ENCODE results near the gene DENND1C. TPM values are rescaled to one million over a fixed set of nuclear protein-coding genes. Genes with fewer than 3 reads are reported as not detected.

Gene DENND1C
- total and polyA plus RNA-seq, 2 donors (not counting 1 experiment from before 2014, with no cell fraction given) = not detected

- H3K27ac ChIP-seq (ENCODE audit: insufficient read depth, low read length) = no peak overlapping the region
- H3K4me3 ChIP-seq (replicated peaks in 1 of 4; ENCODE audit: control extremely low read depth in 1 of 4, insufficient read depth in 1 of 4, low read depth in 3 of 4, low read length in 4 of 4) = no peak overlapping the region
- no peaks in the 10 kb centered on the region for H4K20me1 ChIP-seq (ENCODE audit: control insufficient read depth, extremely low read depth, insufficient read depth, low read length)
- TF ChIP-seq CTCF (conservative IDR thresholded peaks at IDR 0.05 in 1 of 2, IDR thresholded peaks at IDR 0.05 in 1 of 2; ENCODE audit: low read depth in 1 of 2, low read length in 2 of 2) (no peak), EZH2 (IDR thresholded peaks at IDR 0.05; ENCODE audit: low read length, missing control alignments) (no peak)
- H3K79me2 ChIP-seq (ENCODE audit: control insufficient read depth, insufficient read depth, low read length) = no peaks in the 10 kb centered on the region
- H2AFZ ChIP-seq (ENCODE audit: low read length) = no peak overlapping the region
- no peaks in the 10 kb centered on the region for H3K36me3 ChIP-seq (ENCODE audit: control insufficient read depth, insufficient read depth, low read length)
- DNase-seq (ENCODE audit: low read depth in 2 of 2) = no peak
- H3K9me3 ChIP-seq (ENCODE audit: control insufficient read depth, insufficient read depth, low read depth, low read length) = no peaks in the 10 kb centered on the region
- H3K9ac ChIP-seq (ENCODE audit: insufficient read depth, low read length) = no peak overlapping the region
- H3K4me1 ChIP-seq (ENCODE audit: control insufficient read depth, extremely low read depth, insufficient read depth, low read length) = peaks cover 5% of the 10 kb centered on the region
- H3K27me3 ChIP-seq (ENCODE audit: control insufficient read depth, insufficient read depth, low read length) = peaks cover 8% of the 10 kb centered on the region
- H3K4me2 ChIP-seq (ENCODE audit: extremely low read depth, insufficient read depth, low read length) = no peak overlapping the region
Measured at GRCh38 chr19:6527893-6528543, 46.4 kb upstream of the DENND1C start.

- no peak for DNase-seq (ENCODE audit: low read depth in 2 of 2)
- Histone ChIP-seq H2AFZ (ENCODE audit: low read length) (no peak overlapping the region), H3K27me3 (ENCODE audit: control insufficient read depth, insufficient read depth, low read length) (no peaks in the 10 kb centered on the region), H4K20me1 (ENCODE audit: control insufficient read depth, extremely low read depth, insufficient read depth, low read length) (no peaks in the 10 kb centered on the region), H3K79me2 (ENCODE audit: control insufficient read depth, insufficient read depth, low read length) (no peaks in the 10 kb centered on the region), H3K9me3 (ENCODE audit: control insufficient read depth, insufficient read depth, low read depth, low read length) (no peaks in the 10 kb centered on the region), H3K27ac (ENCODE audit: insufficient read depth, low read length) (no peak overlapping the region), H3K4me3 (replicated peaks in 1 of 4; ENCODE audit: control extremely low read depth in 1 of 4, insufficient read depth in 1 of 4, low read depth in 3 of 4, low read length in 4 of 4) (no peak overlapping the region), H3K36me3 (ENCODE audit: control insufficient read depth, insufficient read depth, low read length) (no peaks in the 10 kb centered on the region), H3K4me1 (ENCODE audit: control insufficient read depth, extremely low read depth, insufficient read depth, low read length) (no peaks in the 10 kb centered on the region), H3K9ac (ENCODE audit: insufficient read depth, low read length) (no peak overlapping the region), H3K4me2 (ENCODE audit: extremely low read depth, insufficient read depth, low read length) (no peak overlapping the region)
- TF ChIP-seq EZH2 (IDR thresholded peaks at IDR 0.05; ENCODE audit: low read length, missing control alignments) (no peak), CTCF (conservative IDR thresholded peaks at IDR 0.05 in 1 of 2, IDR thresholded peaks at IDR 0.05 in 1 of 2; ENCODE audit: low read depth in 1 of 2, low read length in 2 of 2) (no peak)
Measured at GRCh38 chr19:6524311-6524710, 42.7 kb upstream of the DENND1C start.

GRCh38 chr19:6522712-6523111 lies 41.1 kb upstream of the DENND1C start:
- no peak for DNase-seq (ENCODE audit: low read depth in 2 of 2)
- Histone ChIP-seq H3K27ac (ENCODE audit: insufficient read depth, low read length) (no peak overlapping the region), H3K9ac (ENCODE audit: insufficient read depth, low read length) (no peak overlapping the region), H3K4me3 (replicated peaks in 1 of 4; ENCODE audit: control extremely low read depth in 1 of 4, insufficient read depth in 1 of 4, low read depth in 3 of 4, low read length in 4 of 4) (no peak overlapping the region), H3K4me2 (ENCODE audit: extremely low read depth, insufficient read depth, low read length) (no peak overlapping the region), H3K36me3 (ENCODE audit: control insufficient read depth, insufficient read depth, low read length) (no peaks in the 10 kb centered on the region), H3K79me2 (ENCODE audit: control insufficient read depth, insufficient read depth, low read length) (no peaks in the 10 kb centered on the region), H4K20me1 (ENCODE audit: control insufficient read depth, extremely low read depth, insufficient read depth, low read length) (no peaks in the 10 kb centered on the region), H2AFZ (ENCODE audit: low read length) (no peak overlapping the region), H3K27me3 (ENCODE audit: control insufficient read depth, insufficient read depth, low read length) (no peaks in the 10 kb centered on the region), H3K4me1 (ENCODE audit: control insufficient read depth, extremely low read depth, insufficient read depth, low read length) (no peaks in the 10 kb centered on the region), H3K9me3 (ENCODE audit: control insufficient read depth, insufficient read depth, low read depth, low read length) (no peaks in the 10 kb centered on the region)
- TF ChIP-seq EZH2 (IDR thresholded peaks at IDR 0.05; ENCODE audit: low read length, missing control alignments) (no peak), CTCF (conservative IDR thresholded peaks at IDR 0.05 in 1 of 2, IDR thresholded peaks at IDR 0.05 in 1 of 2; ENCODE audit: low read depth in 1 of 2, low read length in 2 of 2) (no peak)
